Activated T-helper 1 cell treated with anti-CD3 and anti-CD28 coated beads, Interleukin-12 subunit alpha, Interleukin-12 subunit beta, Interleukin-2, Interleukin-4 antibody, amounts not matched to agents 30 ng/mL and 10 ng/mL and 1 ng/mL, durations not matched to agents 14 hours and 24 hours and 36 hours (primary cell): ENCODE data around the gene PHACTR1. TPM values are rescaled to one million over a fixed set of nuclear protein-coding genes. Genes with fewer than 3 reads are reported as not detected.
A peak's percentile ranks its signal among the peaks of the same experiment; 100 is the strongest.

Experiments used
- DNase-seq: peaks from one replicate; pipeline ENCODE4 v3.0.0; 2021; ENCODE audit warnings: low spot score
- H3K27ac Mint-ChIP-seq: one replicate; pipeline ENCODE4 v1.8.0; 2021; ENCODE audit warnings: mild to moderate bottlenecking, mixed read lengths
- H3K27me3 Mint-ChIP-seq: one replicate; pipeline ENCODE4 v1.8.0; 2022; ENCODE audit warnings: mild to moderate bottlenecking, moderate library complexity, mixed read lengths; ENCODE audit not compliant: insufficient read depth
- H3K36me3 Mint-ChIP-seq: one replicate; pipeline ENCODE4 v1.8.0; 2021; ENCODE audit warnings: low read depth, mixed read lengths
- H3K4me1 Mint-ChIP-seq: one replicate; pipeline ENCODE4 v1.8.0; 2021; ENCODE audit warnings: low read depth, mixed read lengths
- H3K4me3 Mint-ChIP-seq: one replicate; pipeline ENCODE4 v1.8.0; 2021; ENCODE audit warnings: mild to moderate bottlenecking, moderate library complexity, mixed read lengths
- H3K9me3 Mint-ChIP-seq: one replicate; pipeline ENCODE4 v1.8.0; 2021; ENCODE audit warnings: mixed read lengths
- intact Hi-C: fragments of 100-400 bp; cut with micrococcal nuclease; formaldehyde crosslinking; loops from one replicate; pipeline ENCODE4 v1.15.1; 2024
- total RNA-seq: library from RNA; stranded (reverse); gene quantifications from 2 replicates; pipeline ENCODE4 v1.2.3, GENCODE V29; 2022

Gene PHACTR1
- total RNA-seq, 1 donor from 2014 or later = 0.44 TPM

DNA sequence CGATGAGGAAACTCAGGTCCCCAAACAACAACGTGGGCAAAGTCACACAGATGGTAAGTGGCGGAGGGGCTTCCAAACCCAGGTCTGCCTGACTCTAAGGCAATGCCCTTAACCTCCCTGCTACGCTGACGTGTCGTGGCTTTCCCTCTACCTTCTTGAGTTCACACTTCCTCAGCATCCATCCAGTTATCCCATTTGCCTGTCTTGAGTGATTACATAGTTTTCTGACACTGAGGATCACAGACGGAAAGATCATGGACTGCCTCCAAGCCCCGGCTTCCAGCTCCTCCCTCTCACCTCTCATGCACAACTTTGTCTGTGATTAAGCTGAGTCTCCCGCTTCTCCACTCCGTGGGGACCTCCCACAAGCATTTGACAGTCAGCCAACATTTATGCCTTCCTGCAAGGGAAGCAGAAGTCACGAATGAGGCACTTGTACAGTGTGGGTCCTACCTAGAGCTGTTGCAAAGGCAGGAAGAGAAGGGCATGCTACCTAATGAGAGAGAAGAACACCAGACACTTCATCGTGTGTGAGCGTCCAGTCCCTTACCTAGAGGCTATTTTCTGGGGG is 578.0 kb downstream of the PHACTR1 start:
- Mint-ChIP-seq H3K4me3 (no peak overlapping the region), H3K36me3 (peaks cover 34% of the 10 kb centered on the region), H3K9me3 (peaks cover 6% of the 10 kb centered on the region), H3K27ac (peak overlapping the region; percentile 49), H3K4me1 (no peaks in the 10 kb centered on the region), H3K27me3 (no peaks in the 10 kb centered on the region)
- DNase-seq = no peak
- intact Hi-C loops = no loop called here

GRCh38 chr6:13295576-13295975 is 579.0 kb downstream of the PHACTR1 start:
- Mint-ChIP-seq H3K27ac (no peak overlapping the region), H3K36me3 (peaks cover 30% of the 10 kb centered on the region), H3K4me1 (no peaks in the 10 kb centered on the region), H3K4me3 (no peak overlapping the region), H3K9me3 (no peaks in the 10 kb centered on the region), H3K27me3 (no peaks in the 10 kb centered on the region)
- DNase-seq = no peak
- intact Hi-C loops = no loop called here

DNA sequence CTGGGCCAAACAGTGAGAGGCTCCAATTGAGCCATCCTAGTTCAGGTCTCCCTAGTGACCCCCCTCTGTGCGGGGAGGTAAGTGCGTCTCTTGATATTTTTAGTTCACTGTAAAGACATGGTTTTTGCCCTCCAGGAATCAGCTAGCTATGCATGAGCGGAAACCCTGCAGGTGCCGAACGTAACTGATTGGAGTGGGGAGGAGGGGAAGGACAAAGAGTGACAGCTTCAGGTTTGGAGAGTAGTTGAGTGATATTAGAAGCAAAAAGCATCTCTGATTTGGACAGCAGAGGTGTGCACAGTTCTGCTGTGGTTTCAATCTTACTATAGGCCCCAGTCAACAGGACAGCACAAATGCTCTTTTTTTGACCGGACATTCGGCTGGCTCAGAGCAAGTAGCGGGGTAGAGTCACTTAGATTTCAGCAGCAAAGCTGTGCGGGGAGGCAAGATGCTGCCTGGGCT is 580.0 kb downstream of the PHACTR1 start:
- H3K4me1 Mint-ChIP-seq = peaks cover under 1% of the 10 kb centered on the region
- no peak overlapping the region for H3K27ac Mint-ChIP-seq
- H3K9me3 Mint-ChIP-seq = no peaks in the 10 kb centered on the region
- no peak overlapping the region for H3K4me3 Mint-ChIP-seq
- intact Hi-C loops = no loop called here
- no peak for DNase-seq
- H3K36me3 Mint-ChIP-seq = peaks cover 36% of the 10 kb centered on the region
- H3K27me3 Mint-ChIP-seq = no peaks in the 10 kb centered on the region

- Mint-ChIP-seq H3K4me1 (peaks cover 8% of the 10 kb centered on the region), H3K27ac (no peak overlapping the region), H3K4me3 (no peak overlapping the region), H3K27me3 (no peaks in the 10 kb centered on the region), H3K9me3 (no peaks in the 10 kb centered on the region), H3K36me3 (peaks cover 37% of the 10 kb centered on the region)
- intact Hi-C loops = no loop called here
- DNase-seq = no peak
These were observed 580.8 kb downstream of the PHACTR1 start for GRCh38 chr6:13297391-13297790.

GRCh38 chr6:13298446-13298845 is 581.9 kb downstream of the PHACTR1 start:
- no peaks in the 10 kb centered on the region for H3K9me3 Mint-ChIP-seq
- peaks cover 40% of the 10 kb centered on the region for H3K36me3 Mint-ChIP-seq
- H3K27me3 Mint-ChIP-seq = no peaks in the 10 kb centered on the region
- intact Hi-C loops = no loop called here
- H3K4me3 Mint-ChIP-seq = no peak overlapping the region
- no peak for DNase-seq
- peaks cover 19% of the 10 kb centered on the region for H3K4me1 Mint-ChIP-seq
- H3K27ac Mint-ChIP-seq = no peak overlapping the region

DNA sequence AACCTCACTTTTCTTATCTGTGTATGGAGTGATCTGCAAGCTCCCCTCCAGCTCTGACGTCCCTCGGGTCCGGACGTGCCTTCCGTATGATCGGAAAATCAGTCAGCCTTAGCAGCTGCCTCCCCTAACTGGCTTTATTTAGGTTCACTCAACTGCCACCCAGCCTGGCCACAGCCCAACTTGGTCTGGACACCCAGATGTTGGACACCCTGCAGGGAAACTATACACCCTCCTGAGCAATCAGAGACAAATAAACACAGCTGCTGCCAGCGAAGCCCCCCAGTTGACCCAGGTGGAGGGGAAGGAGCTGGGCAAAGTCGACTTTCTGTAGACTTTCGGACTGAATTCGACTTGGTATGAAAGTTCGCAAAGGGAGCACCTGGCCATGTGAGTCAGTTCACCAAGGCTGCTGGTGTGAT is 582.8 kb downstream of the PHACTR1 start:
- no peak for DNase-seq
- Mint-ChIP-seq H3K4me3 (no peak overlapping the region), H3K27me3 (no peaks in the 10 kb centered on the region), H3K4me1 (peaks cover 27% of the 10 kb centered on the region), H3K36me3 (peaks cover 36% of the 10 kb centered on the region), H3K9me3 (no peaks in the 10 kb centered on the region), H3K27ac (no peak overlapping the region)
- intact Hi-C loops = no loop called here

- H3K36me3 Mint-ChIP-seq = peaks cover 34% of the 10 kb centered on the region
- no peak overlapping the region for H3K27ac Mint-ChIP-seq
- DNase-seq = no peak
- H3K27me3 Mint-ChIP-seq = no peaks in the 10 kb centered on the region
- H3K4me3 Mint-ChIP-seq = no peak overlapping the region
- intact Hi-C loops = no loop called here
- H3K9me3 Mint-ChIP-seq = no peaks in the 10 kb centered on the region
- H3K4me1 Mint-ChIP-seq = peaks cover 32% of the 10 kb centered on the region
These were observed 583.4 kb downstream of the PHACTR1 start for GRCh38 chr6:13299918-13300317.

GRCh38 chr6:13300643-13301590 is 584.4 kb downstream of the PHACTR1 start:
- Mint-ChIP-seq H3K36me3 (peaks cover 34% of the 10 kb centered on the region), H3K27me3 (no peaks in the 10 kb centered on the region), H3K4me3 (no peak overlapping the region), H3K4me1 (peaks cover 32% of the 10 kb centered on the region), H3K27ac (no peak overlapping the region), H3K9me3 (no peaks in the 10 kb centered on the region)
- intact Hi-C loops = no loop called here
- DNase-seq = no peak

DNA sequence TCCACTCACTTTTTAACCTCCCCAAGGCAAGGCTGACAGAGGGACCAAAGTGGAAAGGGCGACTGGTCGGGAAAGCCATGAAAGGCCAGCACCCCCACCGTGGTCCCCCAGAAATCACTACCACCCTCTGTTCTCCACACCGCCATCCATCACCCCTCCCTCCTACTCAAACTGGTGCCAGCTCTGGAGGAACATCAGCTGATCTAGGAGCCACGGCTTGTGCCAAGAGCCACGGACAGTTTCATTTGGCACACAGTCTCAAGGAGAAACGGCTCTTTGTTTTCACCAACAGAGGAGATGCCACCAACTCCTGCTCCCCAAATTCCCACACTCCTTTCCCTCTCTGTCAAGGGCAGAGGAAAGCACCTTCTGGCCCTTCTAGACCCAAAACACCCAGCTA is 585.7 kb downstream of the PHACTR1 start:
- peak overlapping the region; percentile 61 for H3K4me3 Mint-ChIP-seq
- peak overlapping the region; percentile 87 for H3K27ac Mint-ChIP-seq
- H3K36me3 Mint-ChIP-seq = peaks cover 42% of the 10 kb centered on the region
- intact Hi-C loops = loop anchor here (1.0 to 2.0 kb wide), 2 partner anchors 29 to 1763 kb away; no protein-coding TSS in a partner anchor
- no peaks in the 10 kb centered on the region for H3K27me3 Mint-ChIP-seq
- no peak for DNase-seq
- peaks cover 37% of the 10 kb centered on the region for H3K4me1 Mint-ChIP-seq
- no peaks in the 10 kb centered on the region for H3K9me3 Mint-ChIP-seq

DNA sequence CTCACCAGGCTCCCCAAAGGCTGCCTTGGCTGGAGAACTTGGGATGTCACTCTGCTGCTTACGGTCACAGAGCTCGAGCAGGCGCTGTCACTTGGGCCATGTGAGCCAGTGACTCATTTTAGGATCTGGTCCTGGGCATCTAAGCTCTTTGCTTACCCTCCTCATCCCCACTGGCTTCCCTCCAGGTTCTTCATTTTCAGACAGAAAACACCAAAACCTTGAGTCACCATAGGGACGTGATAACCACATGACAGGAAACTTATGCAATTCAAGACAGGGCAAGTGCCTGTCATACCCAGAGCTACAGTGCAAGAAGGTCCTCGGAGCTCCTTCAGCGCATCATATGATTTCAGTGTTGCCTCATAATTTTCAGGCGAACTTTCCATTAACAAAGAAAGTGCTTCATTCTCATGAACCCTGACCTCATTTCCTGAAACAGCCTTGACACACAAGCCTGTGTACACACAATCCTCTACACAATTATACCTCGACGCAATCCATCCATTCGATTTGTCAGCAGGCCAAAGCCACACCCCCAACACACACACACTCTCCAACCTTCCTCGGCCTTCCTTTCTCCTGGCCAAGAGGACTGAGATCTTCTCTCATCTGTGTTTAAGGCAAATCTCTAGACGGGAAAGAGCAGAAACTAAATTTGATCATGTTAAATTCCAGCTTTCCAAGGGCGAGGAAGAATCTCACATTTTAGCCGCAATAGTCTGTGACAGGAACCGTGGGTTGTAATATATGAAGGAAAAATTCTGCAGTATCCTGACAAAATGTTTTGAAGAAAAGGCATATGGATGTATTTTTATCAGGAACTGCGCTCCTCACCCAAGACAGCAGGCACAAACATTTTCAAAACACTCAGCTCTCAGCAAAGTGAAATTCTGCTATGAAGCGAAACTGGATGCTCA is 586.4 kb downstream of the PHACTR1 start:
- peak overlapping the region; percentile 61 for H3K4me3 Mint-ChIP-seq
- peak; percentile 65 for DNase-seq
- H3K4me1 Mint-ChIP-seq = peaks cover 43% of the 10 kb centered on the region
- H3K27me3 Mint-ChIP-seq = no peaks in the 10 kb centered on the region
- H3K27ac Mint-ChIP-seq = peak overlapping the region; percentile 87
- H3K9me3 Mint-ChIP-seq = no peaks in the 10 kb centered on the region
- intact Hi-C loops = loop anchor here (1.0 to 2.0 kb wide), 5 partner anchors 25 to 1764 kb away; partner anchors contain the start of gene TBC1D7
- peaks cover 47% of the 10 kb centered on the region for H3K36me3 Mint-ChIP-seq

DNA sequence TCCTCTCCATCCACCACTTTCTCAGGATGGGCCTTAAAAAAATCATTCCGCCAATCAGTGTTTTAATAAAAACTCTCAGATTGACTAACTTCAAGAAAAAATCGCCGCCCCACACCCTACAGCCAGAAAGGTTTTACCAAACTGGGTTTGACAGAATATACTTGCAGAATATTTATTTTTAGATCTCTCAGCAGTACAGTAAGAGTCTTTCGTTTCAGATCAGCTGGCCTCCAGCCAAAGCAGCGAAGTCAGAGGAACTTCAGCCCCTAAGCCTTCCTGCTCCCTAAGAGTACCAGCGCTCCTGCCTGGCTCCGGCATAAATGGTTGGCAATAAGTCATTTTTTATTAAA is 587.1 kb downstream of the PHACTR1 start:
- DNase-seq = no peak
- intact Hi-C loops = loop anchor here (1.0 to 2.0 kb wide), 4 partner anchors 25 to 1765 kb away; partner anchors contain the start of gene TBC1D7
- Mint-ChIP-seq H3K4me1 (peaks cover 43% of the 10 kb centered on the region), H3K27me3 (no peaks in the 10 kb centered on the region), H3K27ac (peak overlapping the region; percentile 87), H3K36me3 (peaks cover 47% of the 10 kb centered on the region), H3K9me3 (no peaks in the 10 kb centered on the region), H3K4me3 (peak overlapping the region; percentile 47)

- peaks cover 43% of the 10 kb centered on the region for H3K4me1 Mint-ChIP-seq
- intact Hi-C loops = no loop called here
- peaks cover 50% of the 10 kb centered on the region for H3K36me3 Mint-ChIP-seq
- H3K27ac Mint-ChIP-seq = peak overlapping the region; percentile 76
- no peaks in the 10 kb centered on the region for H3K27me3 Mint-ChIP-seq
- no peak overlapping the region for H3K4me3 Mint-ChIP-seq
- DNase-seq = no peak
- no peaks in the 10 kb centered on the region for H3K9me3 Mint-ChIP-seq
These were observed 587.5 kb downstream of the PHACTR1 start for GRCh38 chr6:13304101-13304500.
